ENCODE results near the gene MYO1B.

DNA sequence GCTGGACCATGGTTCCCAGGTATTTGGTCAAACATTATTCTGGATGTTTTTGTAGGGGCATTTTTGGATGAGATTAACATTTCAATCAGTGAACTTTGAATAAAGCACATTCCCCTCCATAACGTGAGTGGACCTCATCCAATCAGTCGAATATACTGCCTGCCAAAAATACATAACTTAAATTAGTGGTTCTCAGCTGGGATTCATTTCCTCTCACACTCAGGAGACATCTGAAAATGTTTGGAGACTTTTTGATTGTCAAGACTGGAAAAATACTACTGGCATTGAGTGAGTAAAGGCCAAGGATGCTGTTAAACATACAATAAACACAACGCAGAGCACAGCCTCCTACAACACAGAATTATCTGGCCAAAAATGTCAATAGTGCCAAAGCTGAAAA is 198.2 kb downstream of the MYO1B start:
- TF ChIP-seq, protein P1, sequence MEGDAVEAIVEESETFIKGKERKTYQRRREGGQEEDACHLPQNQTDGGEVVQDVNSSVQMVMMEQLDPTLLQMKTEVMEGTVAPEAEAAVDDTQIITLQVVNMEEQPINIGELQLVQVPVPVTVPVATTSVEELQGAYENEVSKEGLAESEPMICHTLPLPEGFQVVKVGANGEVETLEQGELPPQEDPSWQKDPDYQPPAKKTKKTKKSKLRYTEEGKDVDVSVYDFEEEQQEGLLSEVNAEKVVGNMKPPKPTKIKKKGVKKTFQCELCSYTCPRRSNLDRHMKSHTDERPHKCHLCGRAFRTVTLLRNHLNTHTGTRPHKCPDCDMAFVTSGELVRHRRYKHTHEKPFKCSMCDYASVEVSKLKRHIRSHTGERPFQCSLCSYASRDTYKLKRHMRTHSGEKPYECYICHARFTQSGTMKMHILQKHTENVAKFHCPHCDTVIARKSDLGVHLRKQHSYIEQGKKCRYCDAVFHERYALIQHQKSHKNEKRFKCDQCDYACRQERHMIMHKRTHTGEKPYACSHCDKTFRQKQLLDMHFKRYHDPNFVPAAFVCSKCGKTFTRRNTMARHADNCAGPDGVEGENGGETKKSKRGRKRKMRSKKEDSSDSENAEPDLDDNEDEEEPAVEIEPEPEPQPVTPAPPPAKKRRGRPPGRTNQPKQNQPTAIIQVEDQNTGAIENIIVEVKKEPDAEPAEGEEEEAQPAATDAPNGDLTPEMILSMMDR (IDR thresholded peaks at IDR 0.05; ENCODE audit: low read length), result no peak
- no peak for TF ChIP-seq EZH2 (IDR thresholded peaks at IDR 0.05; ENCODE audit: borderline replicate concordance, low read length)
